Uterus (tissue), 2 donors: Measurements from ENCODE around the gene ART1.

Experiments used
- POLR2A ChIP-seq, 2 donors: fragments of 450-650 bp; IDR thresholded peaks; one replicate each; pipeline ENCODE4 v1.6.1; 2016; ENCODE audit warnings: antibody characterized with exemption in 2 of 2, mild to moderate bottlenecking in 1 of 2, moderate library complexity in 1 of 2
- TF ChIP-seq, protein P1 (sequence below), 4 experiments: fragments of 200-600 bp in 2 of 4; fragments of 450-650 bp in 2 of 4; sonication (generic) in 2 of 4; IDR thresholded peaks; one replicate each; pipeline ENCODE4 v1.5.1; 2016 to 2019; ENCODE audit warnings: antibody characterized with exemption in 4 of 4, mild to moderate bottlenecking in 2 of 4, moderate library complexity in 1 of 4

DNA sequence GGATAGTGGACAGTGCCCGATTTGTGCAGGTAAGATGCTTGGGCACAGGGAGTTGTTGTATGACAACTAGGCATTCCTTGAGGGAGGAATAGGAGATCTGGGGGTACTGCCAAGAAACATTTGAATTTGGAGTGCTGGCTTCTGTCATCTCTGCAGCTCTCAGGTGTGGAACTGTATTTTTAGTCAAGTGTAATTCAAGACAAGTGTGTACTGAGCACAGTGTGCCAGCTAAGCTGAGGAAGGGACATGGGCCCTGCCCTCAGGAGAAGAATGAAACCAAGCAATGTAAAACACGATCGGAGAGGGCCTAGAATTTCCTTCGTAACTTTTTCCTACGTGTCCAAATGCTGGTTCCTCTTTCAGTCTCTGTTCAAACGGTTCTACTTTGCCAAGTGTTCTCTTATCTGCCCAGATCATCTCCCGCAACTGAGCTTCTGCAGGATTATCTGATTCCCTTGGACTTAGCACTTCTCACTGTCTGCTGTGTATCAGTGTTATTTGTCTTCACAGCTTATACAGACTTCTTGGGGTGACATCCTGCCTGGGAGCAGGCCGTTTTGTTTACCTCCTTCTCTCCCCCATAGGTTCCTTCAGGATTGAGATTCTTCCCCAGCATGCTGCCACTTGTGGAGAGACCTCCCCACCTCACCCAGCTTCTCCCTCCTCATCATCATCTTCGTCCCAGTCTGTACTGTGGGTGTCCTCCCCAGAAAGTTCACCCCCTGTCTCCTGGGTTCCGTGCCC is 30.8 kb upstream of the ART1 start:
- no peak for TF ChIP-seq POLR2A (IDR thresholded peaks at IDR 0.05)
- TF ChIP-seq, protein P1, sequence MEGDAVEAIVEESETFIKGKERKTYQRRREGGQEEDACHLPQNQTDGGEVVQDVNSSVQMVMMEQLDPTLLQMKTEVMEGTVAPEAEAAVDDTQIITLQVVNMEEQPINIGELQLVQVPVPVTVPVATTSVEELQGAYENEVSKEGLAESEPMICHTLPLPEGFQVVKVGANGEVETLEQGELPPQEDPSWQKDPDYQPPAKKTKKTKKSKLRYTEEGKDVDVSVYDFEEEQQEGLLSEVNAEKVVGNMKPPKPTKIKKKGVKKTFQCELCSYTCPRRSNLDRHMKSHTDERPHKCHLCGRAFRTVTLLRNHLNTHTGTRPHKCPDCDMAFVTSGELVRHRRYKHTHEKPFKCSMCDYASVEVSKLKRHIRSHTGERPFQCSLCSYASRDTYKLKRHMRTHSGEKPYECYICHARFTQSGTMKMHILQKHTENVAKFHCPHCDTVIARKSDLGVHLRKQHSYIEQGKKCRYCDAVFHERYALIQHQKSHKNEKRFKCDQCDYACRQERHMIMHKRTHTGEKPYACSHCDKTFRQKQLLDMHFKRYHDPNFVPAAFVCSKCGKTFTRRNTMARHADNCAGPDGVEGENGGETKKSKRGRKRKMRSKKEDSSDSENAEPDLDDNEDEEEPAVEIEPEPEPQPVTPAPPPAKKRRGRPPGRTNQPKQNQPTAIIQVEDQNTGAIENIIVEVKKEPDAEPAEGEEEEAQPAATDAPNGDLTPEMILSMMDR (IDR thresholded peaks at IDR 0.05), result no peak
